Caco-2 (cell line): ENCODE measurements around the gene CFAP97. TPM values are rescaled to one million over a fixed set of nuclear protein-coding genes. Genes with fewer than 3 reads are reported as not detected.

ENCODE experiments used
- BruUV-seq: library from RNA; stranded (reverse); fragments of 400-500 nt; replicated peaks from 2 replicates; lab custom pipeline; 2021; lab: Mats Ljungman, UMichigan
- CTCF ChIA-PET: fragments of 300-600 bp; sonication (Branson Sonifier 250); formaldehyde crosslinking; loops from one replicate; lab custom pipeline; 2022; ENCODE audit warnings: antibody characterized with exemption; lab: Charles Lee
- POLR2A ChIA-PET: fragments of 300-600 bp; sonication (Branson Sonifier 250); formaldehyde crosslinking; loops from one replicate; lab custom pipeline; 2022; ENCODE audit warnings: antibody characterized with exemption; lab: Charles Lee
- DNase-seq, 2 experiments: peaks; one replicate each; pipeline versions ENCODE4 v3.0.0 to v3.0.0-alpha.2; 2020 to 2022
- H3K27me3 ChIP-seq: replicated peaks from 2 replicates; pipeline ENCODE4 v1.6.0; 2011; ENCODE audit warnings: low read length; ENCODE audit not compliant: control insufficient read depth, insufficient read depth
- H3K36me3 ChIP-seq: 2 replicates; pipeline ENCODE4 v1.5.1; 2011; ENCODE audit warnings: low read length; ENCODE audit not compliant: control insufficient read depth, insufficient read depth
- H3K4me1 ChIP-seq: fragments of 250-450 bp; sonication (Bioruptor Pico); 2 replicates; pipeline ENCODE4 v1.5.1; 2020; ENCODE audit warnings: mild to moderate bottlenecking
- H3K4me3 ChIP-seq: 2 replicates; pipeline ENCODE4 v1.5.1; 2011; ENCODE audit warnings: low read depth, mild to moderate bottlenecking, control low read depth, low read length
- H3K9me3 ChIP-seq: fragments of 250-450 bp; sonication (Bioruptor Pico); 2 replicates; pipeline ENCODE4 v1.5.1; 2020; ENCODE audit warnings: mild to moderate bottlenecking, moderate library complexity
- H3K27ac Mint-ChIP-seq: one replicate; pipeline ENCODE4 v1.8.0; 2022; ENCODE audit warnings: mixed read lengths; ENCODE audit not compliant: unreplicated experiment
- H3K27me3 Mint-ChIP-seq: one replicate; pipeline ENCODE4 v1.8.0; 2022; ENCODE audit warnings: mixed read lengths; ENCODE audit not compliant: insufficient read depth, unreplicated experiment
- H3K36me3 Mint-ChIP-seq: one replicate; pipeline ENCODE4 v1.8.0; 2022; ENCODE audit warnings: mild to moderate bottlenecking, mixed read lengths; ENCODE audit not compliant: insufficient read depth, unreplicated experiment
- H3K4me1 Mint-ChIP-seq: one replicate; pipeline ENCODE4 v1.8.0; 2022; ENCODE audit warnings: low read depth, mixed read lengths; ENCODE audit not compliant: unreplicated experiment
- H3K4me3 Mint-ChIP-seq: one replicate; pipeline ENCODE4 v1.8.0; 2022; ENCODE audit warnings: mild to moderate bottlenecking, moderate library complexity, mixed read lengths; ENCODE audit not compliant: unreplicated experiment
- H3K9me3 Mint-ChIP-seq: one replicate; pipeline ENCODE4 v1.8.0; 2022; ENCODE audit warnings: mixed read lengths; ENCODE audit not compliant: unreplicated experiment
- intact Hi-C: fragments of 100-400 bp; cut with micrococcal nuclease; formaldehyde crosslinking; loops from one replicate; pipeline ENCODE4 v1.10.0; 2022; ENCODE audit not compliant: unreplicated experiment
- total RNA-seq: library from RNA; stranded (reverse); gene quantifications from 2 replicates; pipeline ENCODE4 v1.2.3, GENCODE V29; 2022
- TF ChIP-seq, protein P1 (sequence below), 2 experiments: fragments of 200-600 bp in 1 of 2; IDR thresholded peaks; 1 replicate in 1 of 2; 2 replicates in 1 of 2; pipeline versions ENCODE4 v1.5.1 to v1.8.0; 2011 to 2022; ENCODE audit warnings: antibody characterized with exemption in 1 of 2, control low read depth in 1 of 2, inconsistent platforms in 1 of 2, low read depth in 1 of 2, low read length in 1 of 2, mild to moderate bottlenecking in 1 of 2, moderate library complexity in 1 of 2; ENCODE audit not compliant: insufficient read depth in 1 of 2, severe bottlenecking in 1 of 2, unreplicated experiment in 1 of 2

The CFAP97 gene
- total RNA-seq, 1 experiment from 2014 or later, result 20.3 TPM

DNA sequence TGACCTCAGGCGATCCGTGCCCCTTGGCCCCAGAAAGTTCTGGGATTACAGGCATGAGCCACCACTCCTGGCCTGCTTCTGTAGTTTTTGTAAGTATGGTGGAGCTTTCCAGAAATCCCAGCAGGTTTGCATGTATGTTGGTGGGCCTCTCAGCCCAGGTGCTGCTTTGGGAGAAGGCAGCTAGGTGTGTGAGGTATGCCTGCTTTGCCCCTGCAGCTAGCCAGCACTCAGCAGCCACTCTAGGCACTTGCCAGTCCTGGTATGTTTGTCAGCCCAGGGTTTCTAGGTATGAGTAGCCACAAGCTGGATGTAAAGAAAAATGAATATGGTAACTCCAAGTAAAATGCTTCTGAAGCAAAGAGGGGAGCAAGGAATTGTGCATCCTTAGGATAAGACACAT is 14.5 kb upstream of the CFAP97 start:
- Histone ChIP-seq H3K27me3 (no peaks in the 10 kb centered on the region), H3K9me3 (no peaks in the 10 kb centered on the region), H3K36me3 (no peaks in the 10 kb centered on the region), H3K4me1 (no peaks in the 10 kb centered on the region), H3K4me3 (no peak overlapping the region)
- ChIA-PET POLR2A (no interaction called here), CTCF (no interaction called here)
- TF ChIP-seq, protein P1, sequence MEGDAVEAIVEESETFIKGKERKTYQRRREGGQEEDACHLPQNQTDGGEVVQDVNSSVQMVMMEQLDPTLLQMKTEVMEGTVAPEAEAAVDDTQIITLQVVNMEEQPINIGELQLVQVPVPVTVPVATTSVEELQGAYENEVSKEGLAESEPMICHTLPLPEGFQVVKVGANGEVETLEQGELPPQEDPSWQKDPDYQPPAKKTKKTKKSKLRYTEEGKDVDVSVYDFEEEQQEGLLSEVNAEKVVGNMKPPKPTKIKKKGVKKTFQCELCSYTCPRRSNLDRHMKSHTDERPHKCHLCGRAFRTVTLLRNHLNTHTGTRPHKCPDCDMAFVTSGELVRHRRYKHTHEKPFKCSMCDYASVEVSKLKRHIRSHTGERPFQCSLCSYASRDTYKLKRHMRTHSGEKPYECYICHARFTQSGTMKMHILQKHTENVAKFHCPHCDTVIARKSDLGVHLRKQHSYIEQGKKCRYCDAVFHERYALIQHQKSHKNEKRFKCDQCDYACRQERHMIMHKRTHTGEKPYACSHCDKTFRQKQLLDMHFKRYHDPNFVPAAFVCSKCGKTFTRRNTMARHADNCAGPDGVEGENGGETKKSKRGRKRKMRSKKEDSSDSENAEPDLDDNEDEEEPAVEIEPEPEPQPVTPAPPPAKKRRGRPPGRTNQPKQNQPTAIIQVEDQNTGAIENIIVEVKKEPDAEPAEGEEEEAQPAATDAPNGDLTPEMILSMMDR (IDR thresholded peaks at IDR 0.05; ENCODE audit: insufficient read depth in 1 of 2, low read depth in 1 of 2, low read length in 1 of 2, severe bottlenecking in 1 of 2, unreplicated experiment in 1 of 2), result no peak
- H3K27me3 Mint-ChIP-seq, result no peaks in the 10 kb centered on the region
- H3K9me3 Mint-ChIP-seq, result no peaks in the 10 kb centered on the region
- no peak for DNase-seq
- no peak overlapping the region for H3K27ac Mint-ChIP-seq
- BruUV-seq, result no TSS peak
- no peak overlapping the region for H3K4me3 Mint-ChIP-seq
- H3K4me1 Mint-ChIP-seq, result no peaks in the 10 kb centered on the region
- intact Hi-C loops, result no loop called here
- H3K36me3 Mint-ChIP-seq, result no peaks in the 10 kb centered on the region

DNA sequence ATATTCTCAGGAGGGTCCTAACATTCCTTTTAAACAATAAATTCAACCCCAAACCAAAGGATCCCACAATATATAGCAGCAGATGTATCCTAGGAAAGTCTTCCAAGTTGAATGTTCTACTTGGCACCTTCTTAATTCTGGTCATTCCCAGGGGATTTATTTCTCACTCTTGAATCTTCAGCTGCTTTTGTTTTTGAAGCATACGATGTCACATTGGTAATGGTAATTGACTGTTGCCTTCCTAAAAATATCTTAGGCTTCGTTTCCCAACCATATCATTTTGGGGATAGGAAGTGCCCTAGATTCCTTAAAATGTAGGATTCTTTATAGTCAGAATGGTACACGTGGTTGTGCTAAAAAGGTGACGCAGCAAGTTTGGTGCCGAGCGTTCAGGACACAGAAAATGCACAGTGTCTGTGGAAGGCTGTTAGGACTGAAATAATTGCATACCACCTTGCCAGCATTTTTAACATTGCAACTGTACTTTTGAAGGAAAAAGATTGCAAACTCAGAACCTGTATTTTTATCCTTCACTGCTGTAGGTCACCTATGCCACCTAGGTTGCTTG is 13.7 kb upstream of the CFAP97 start:
- Mint-ChIP-seq H3K4me1 (no peaks in the 10 kb centered on the region), H3K27me3 (no peaks in the 10 kb centered on the region), H3K27ac (no peak overlapping the region), H3K9me3 (no peaks in the 10 kb centered on the region), H3K36me3 (no peaks in the 10 kb centered on the region), H3K4me3 (no peak overlapping the region)
- no TSS peak for BruUV-seq
- Histone ChIP-seq H3K27me3 (no peaks in the 10 kb centered on the region), H3K9me3 (no peaks in the 10 kb centered on the region), H3K4me1 (no peaks in the 10 kb centered on the region), H3K36me3 (no peaks in the 10 kb centered on the region), H3K4me3 (no peak overlapping the region)
- CTCF ChIA-PET, result interaction anchor here (0.9 kb wide), 1 partner anchor 10 kb away, joined by 6 read pairs; no protein-coding TSS in a partner anchor
- DNase-seq, result no peak
- TF ChIP-seq, protein P1 (IDR thresholded peaks at IDR 0.05; ENCODE audit: insufficient read depth in 1 of 2, low read depth in 1 of 2, low read length in 1 of 2, severe bottlenecking in 1 of 2, unreplicated experiment in 1 of 2), result no peak
- intact Hi-C loops, result no loop called here
- POLR2A ChIA-PET, result no interaction called here

DNA sequence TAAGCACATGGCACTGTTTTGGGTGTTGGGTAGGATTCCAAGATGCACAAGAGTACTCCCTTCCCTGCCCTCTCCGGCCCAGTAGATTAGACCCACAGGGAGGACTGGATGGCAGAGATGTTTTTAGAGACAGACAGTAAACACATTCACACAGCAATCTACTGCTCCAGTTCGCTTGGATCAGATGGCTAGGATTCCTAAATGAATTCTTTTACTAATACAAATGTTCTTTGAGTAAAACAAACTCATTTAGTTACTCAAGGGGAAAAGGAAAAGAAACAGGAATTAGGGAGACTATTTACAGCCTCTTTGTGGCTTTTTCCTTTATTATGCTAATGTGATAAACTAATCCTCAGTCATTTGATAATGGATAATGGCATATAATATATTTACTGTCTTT is 11.5 kb upstream of the CFAP97 start:
- no peaks in the 10 kb centered on the region for H3K27me3 ChIP-seq
- POLR2A ChIA-PET, result no interaction called here
- CTCF ChIA-PET, result no interaction called here

More for the DNA sequence above, 11.5 kb upstream of the CFAP97 start:
- intact Hi-C loops, result no loop called here
- Mint-ChIP-seq H3K4me1 (no peaks in the 10 kb centered on the region), H3K27me3 (no peaks in the 10 kb centered on the region), H3K27ac (no peak overlapping the region), H3K4me3 (no peak overlapping the region), H3K9me3 (no peaks in the 10 kb centered on the region), H3K36me3 (no peaks in the 10 kb centered on the region)
- H3K9me3 ChIP-seq, result no peaks in the 10 kb centered on the region
- no TSS peak for BruUV-seq
- 0 out of 2 replicates have a peak, but pooled peaks cover 10% of the 10 kb centered on the region for H3K4me1 ChIP-seq
- TF ChIP-seq, protein P1 (IDR thresholded peaks at IDR 0.05; ENCODE audit: insufficient read depth in 1 of 2, low read depth in 1 of 2, low read length in 1 of 2, severe bottlenecking in 1 of 2, unreplicated experiment in 1 of 2), result no peak
- no peak overlapping the region for H3K4me3 ChIP-seq
- H3K36me3 ChIP-seq, result no peaks in the 10 kb centered on the region
- DNase-seq, result no peak
